ACC112 (cell line): ENCODE results near the gene SYNGR2.

Experiments
- H2AFZ ChIP-seq: fragments of 200-600 bp; sonication (generic); one replicate; pipeline ENCODE4 v1.6.0; 2017; ENCODE audit warnings: antibody characterized with exemption, low read length; ENCODE audit not compliant: unreplicated experiment
- H3K27ac ChIP-seq: fragments of 200-600 bp; sonication (generic); 2 replicates; pipeline ENCODE4 v1.5.1; 2014; ENCODE audit warnings: low read depth, mild to moderate bottlenecking, antibody characterized with exemption, low read length, moderate library complexity
- H3K27me3 ChIP-seq: fragments of 200-600 bp; sonication (generic); 2 replicates; pipeline ENCODE4 v1.6.1; 2014; ENCODE audit warnings: mild to moderate bottlenecking, antibody characterized with exemption, low read length, moderate library complexity, mixed read lengths; ENCODE audit not compliant: insufficient read depth
- H3K36me3 ChIP-seq: fragments of 200-600 bp; sonication (generic); 2 replicates; pipeline ENCODE4 v1.6.1; 2016; ENCODE audit warnings: mild to moderate bottlenecking, antibody characterized with exemption, low read length, moderate library complexity, mixed read lengths; ENCODE audit not compliant: insufficient read depth
- H3K4me1 ChIP-seq: fragments of 200-600 bp; sonication (generic); one replicate; pipeline ENCODE4 v1.6.1; 2016; ENCODE audit warnings: low read length, mixed read lengths; ENCODE audit not compliant: insufficient read depth, unreplicated experiment, control insufficient read depth
- H3K4me3 ChIP-seq: fragments of 200-600 bp; sonication (generic); 2 replicates; pipeline ENCODE4 v1.5.1; 2014; ENCODE audit warnings: mild to moderate bottlenecking, low read depth, low read length
- H3K79me2 ChIP-seq: fragments of 200-600 bp; sonication (generic); one replicate; pipeline ENCODE4 v1.6.0; 2016; ENCODE audit warnings: low read length; ENCODE audit not compliant: control insufficient read depth, unreplicated experiment, insufficient read depth

Gene SYNGR2

GRCh38 chr17:78168242-78168902 is at the start of gene SYNGR2:
Gene SYNGR2, plus strand, starts transcription at chr17:78168581. Its CDS starts 36 bp downstream, at chr17:78168617.
- H3K27ac ChIP-seq = no peak within 1 kb of the TSS
- H3K36me3 ChIP-seq = no peaks in the 10 kb centered on the region
- peak within 1 kb of the TSS; percentile 79 for H3K4me3 ChIP-seq

GRCh38 chr17:78118801-78119241 is 49.6 kb upstream of the SYNGR2 start:
- Histone ChIP-seq H3K36me3 (no peaks in the 10 kb centered on the region), H3K79me2 (no peaks in the 10 kb centered on the region), H3K27ac (no peak overlapping the region), H2AFZ (no peak overlapping the region), H3K4me1 (no peaks in the 10 kb centered on the region), H3K27me3 (no peaks in the 10 kb centered on the region), H3K4me3 (no peak overlapping the region)

More at GRCh38 chr17:78168242-78168902, at the start of gene SYNGR2:
- Histone ChIP-seq H3K27me3 (no peaks in the 10 kb centered on the region), H3K4me1 (no peaks in the 10 kb centered on the region), H3K79me2 (no peaks in the 10 kb centered on the region), H2AFZ (peak within 1 kb of the TSS; percentile 45)

DNA sequence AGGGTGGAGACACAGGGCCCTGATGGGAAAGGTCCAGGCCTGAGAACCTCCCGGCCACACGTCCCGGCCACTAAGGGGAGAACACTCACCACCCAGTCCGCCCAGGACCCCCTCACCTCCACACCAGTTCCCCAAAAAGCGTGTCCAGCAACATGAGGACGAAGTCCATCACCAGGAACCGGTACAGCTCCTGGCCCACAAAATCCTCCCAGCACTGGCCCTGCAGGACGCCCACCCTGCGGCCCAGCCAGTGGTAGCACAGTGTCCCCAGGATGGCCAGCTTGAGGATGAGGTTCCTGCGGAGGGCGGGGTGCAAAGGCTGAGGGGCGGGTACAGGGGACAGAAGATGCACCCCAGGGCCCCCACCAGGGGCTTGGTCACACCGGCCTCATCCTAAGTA is 47.8 kb upstream of the SYNGR2 start:
- Histone ChIP-seq H3K27me3 (no peaks in the 10 kb centered on the region), H3K4me3 (no peak overlapping the region), H3K79me2 (no peaks in the 10 kb centered on the region), H3K27ac (no peak overlapping the region), H3K4me1 (no peaks in the 10 kb centered on the region), H2AFZ (no peak overlapping the region), H3K36me3 (no peaks in the 10 kb centered on the region)

DNA sequence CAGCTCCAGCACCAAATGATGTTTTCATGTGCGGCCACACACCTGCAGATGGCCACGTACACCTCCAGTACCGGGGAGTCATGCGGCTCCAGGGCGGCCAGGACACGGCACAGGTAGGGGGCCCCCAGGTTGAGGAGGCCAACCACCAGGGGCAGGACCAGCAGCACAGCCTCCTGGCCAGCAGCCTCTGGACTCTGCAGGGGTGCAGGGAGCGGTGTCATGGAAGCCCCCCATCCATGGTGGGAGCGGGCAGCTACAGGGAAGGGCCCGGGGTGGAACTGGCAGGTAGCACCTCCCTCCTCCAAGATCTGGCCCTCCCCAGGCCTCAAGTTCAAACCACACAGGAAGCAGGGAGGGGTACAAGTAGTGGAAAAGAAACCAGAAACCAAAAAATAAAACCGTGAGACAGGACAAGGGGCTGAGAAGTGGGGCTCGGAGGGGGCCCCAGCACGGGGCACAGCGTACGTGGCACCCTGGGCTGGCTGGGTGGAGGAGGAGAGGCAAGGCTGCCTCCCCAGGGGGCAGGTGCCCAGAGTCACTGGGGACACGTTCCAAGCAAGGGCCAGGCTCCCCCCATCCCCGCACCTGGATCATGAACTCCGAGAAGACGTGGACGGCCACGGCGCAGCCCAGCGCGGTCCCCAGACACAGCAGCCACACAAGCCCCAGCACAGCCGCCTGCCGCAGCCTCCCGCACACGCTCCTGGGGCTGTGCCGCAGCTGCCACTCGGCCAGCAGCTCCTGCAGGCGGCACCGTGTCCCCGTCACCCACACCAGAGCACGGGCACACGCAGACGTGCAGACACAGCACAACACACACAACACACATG is 47.2 kb upstream of the SYNGR2 start:
- H2AFZ ChIP-seq = no peak overlapping the region
- H3K4me1 ChIP-seq = no peaks in the 10 kb centered on the region
- no peaks in the 10 kb centered on the region for H3K27me3 ChIP-seq
- H3K27ac ChIP-seq = no peak overlapping the region
- H3K4me3 ChIP-seq = no peak overlapping the region
- no peaks in the 10 kb centered on the region for H3K79me2 ChIP-seq
- no peaks in the 10 kb centered on the region for H3K36me3 ChIP-seq

DNA sequence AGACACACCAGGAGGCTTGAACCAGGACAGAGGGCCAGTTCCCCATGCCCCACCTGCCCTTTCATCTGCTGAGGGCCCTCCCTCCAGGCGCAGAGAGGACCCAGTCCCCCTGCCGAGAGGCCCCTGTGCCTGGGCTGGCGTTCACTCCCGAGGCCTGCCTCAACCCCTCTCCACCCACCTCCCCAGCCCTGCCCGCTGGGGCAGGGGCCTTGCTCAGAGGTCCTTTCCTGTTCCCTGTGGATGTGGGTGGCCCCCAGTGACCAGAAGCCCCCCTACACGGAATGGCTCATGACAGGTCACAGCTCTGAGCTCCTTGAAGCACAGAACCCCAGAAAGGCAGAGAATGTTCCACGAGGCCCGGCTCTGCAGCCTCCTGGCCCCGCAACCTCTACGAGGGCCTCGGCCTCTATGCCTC is 46.6 kb upstream of the SYNGR2 start:
- H3K4me3 ChIP-seq = no peak overlapping the region

GRCh38 chr17:78122216-78122930 is 46.0 kb upstream of the SYNGR2 start:
- H3K36me3 ChIP-seq = no peaks in the 10 kb centered on the region
- H3K4me1 ChIP-seq = no peaks in the 10 kb centered on the region
- no peak overlapping the region for H3K4me3 ChIP-seq
- no peaks in the 10 kb centered on the region for H3K27me3 ChIP-seq
- no peak overlapping the region for H2AFZ ChIP-seq
- no peaks in the 10 kb centered on the region for H3K79me2 ChIP-seq
- no peak overlapping the region for H3K27ac ChIP-seq

More for the DNA sequence above, 46.6 kb upstream of the SYNGR2 start:
- no peaks in the 10 kb centered on the region for H3K36me3 ChIP-seq
- no peaks in the 10 kb centered on the region for H3K4me1 ChIP-seq
- H3K27ac ChIP-seq = no peak overlapping the region
- H3K27me3 ChIP-seq = no peaks in the 10 kb centered on the region
- no peaks in the 10 kb centered on the region for H3K79me2 ChIP-seq
- no peak overlapping the region for H2AFZ ChIP-seq

DNA sequence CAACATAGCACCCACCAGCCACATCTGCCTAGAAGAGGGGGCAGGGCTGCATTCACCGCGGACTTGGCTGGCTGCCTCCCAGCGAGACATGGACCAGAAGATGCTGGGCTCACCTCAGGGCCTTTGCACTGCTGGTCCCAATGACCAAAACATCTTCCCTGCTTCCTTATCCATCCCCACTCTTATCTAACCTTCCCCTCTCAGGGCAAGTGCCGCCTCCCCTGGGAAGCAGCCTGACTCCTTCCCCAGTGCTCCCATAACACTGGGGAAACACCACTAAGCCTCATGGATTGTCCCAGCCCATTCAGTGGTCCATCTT is 45.5 kb upstream of the SYNGR2 start:
- Histone ChIP-seq H3K27ac (no peak overlapping the region), H3K36me3 (no peaks in the 10 kb centered on the region), H3K4me1 (no peaks in the 10 kb centered on the region), H3K27me3 (peaks cover 4% of the 10 kb centered on the region; the same call in 1 of the 2 replicates), H2AFZ (no peak overlapping the region), H3K4me3 (no peak overlapping the region), H3K79me2 (no peaks in the 10 kb centered on the region)

DNA sequence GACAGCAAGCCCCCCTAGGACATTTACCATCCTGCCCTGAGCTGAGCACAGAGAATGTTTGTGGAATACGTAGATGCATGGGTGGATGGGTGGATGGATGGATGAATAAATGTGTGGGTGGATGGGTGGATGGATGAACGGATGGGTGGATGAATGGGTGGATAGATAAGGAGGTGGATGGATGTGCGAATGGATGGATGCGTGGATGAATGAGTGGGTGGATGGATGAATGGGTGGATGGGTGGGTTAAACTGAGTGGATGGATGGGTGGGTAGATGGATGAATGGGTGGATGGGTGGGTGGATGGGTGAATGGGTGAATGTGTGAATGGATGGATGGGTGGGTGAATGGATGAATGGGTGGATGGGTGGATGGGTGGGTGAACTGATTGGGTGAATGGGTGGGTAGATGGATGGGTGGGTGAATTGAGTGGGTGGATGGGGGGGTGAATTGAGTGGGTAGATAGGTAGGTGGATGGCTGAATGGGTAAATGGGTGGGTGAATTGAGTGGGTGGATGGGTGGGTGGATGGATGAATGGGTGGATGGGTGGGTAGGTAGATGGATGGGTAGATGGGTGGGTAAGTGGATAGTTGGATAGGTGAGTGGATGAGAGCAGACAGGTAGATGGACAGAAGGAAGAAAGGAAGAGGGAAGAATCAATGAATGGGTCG is 45.0 kb upstream of the SYNGR2 start:
- H2AFZ ChIP-seq = no peak overlapping the region
- H3K27ac ChIP-seq = no peak overlapping the region
- H3K36me3 ChIP-seq = no peaks in the 10 kb centered on the region
- no peak overlapping the region for H3K4me3 ChIP-seq
- no peaks in the 10 kb centered on the region for H3K4me1 ChIP-seq
- H3K27me3 ChIP-seq = peaks cover 7% of the 10 kb centered on the region; the same call in 1 of the 2 replicates
- no peaks in the 10 kb centered on the region for H3K79me2 ChIP-seq

- Histone ChIP-seq H3K36me3 (no peaks in the 10 kb centered on the region), H3K79me2 (no peaks in the 10 kb centered on the region)
Observed at GRCh38 chr17:78124081-78124835, 44.1 kb upstream of the SYNGR2 start.

DNA sequence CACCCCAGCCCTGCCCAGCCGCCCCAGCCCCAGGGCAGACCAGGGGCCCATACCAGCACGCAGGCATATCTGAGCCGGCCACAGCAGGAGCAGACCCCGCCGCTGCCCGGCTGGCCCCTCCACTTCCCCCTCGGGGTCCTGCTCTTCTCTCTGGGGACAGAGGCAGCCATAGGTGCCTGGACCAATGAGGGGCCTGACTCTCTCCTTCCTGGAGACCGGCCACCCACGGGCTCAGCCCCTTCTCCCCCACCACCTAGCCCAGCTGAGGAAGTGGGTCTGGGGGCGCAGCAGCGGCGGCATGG is 43.6 kb upstream of the SYNGR2 start:
- Histone ChIP-seq H3K4me3 (no peak overlapping the region), H3K27ac (no peak overlapping the region), H3K4me1 (no peaks in the 10 kb centered on the region), H3K27me3 (peaks cover 7% of the 10 kb centered on the region; the same call in 1 of the 2 replicates), H2AFZ (no peak overlapping the region), H3K79me2 (no peaks in the 10 kb centered on the region), H3K36me3 (no peaks in the 10 kb centered on the region)

More at GRCh38 chr17:78124081-78124835, 44.1 kb upstream of the SYNGR2 start:
- H3K27ac ChIP-seq = no peak overlapping the region
- peaks cover 7% of the 10 kb centered on the region; the same call in 1 of the 2 replicates for H3K27me3 ChIP-seq
- no peak overlapping the region for H3K4me3 ChIP-seq
- H3K4me1 ChIP-seq = no peaks in the 10 kb centered on the region
- no peak overlapping the region for H2AFZ ChIP-seq
